Measurements from ENCODE around the gene SLC19A1. TPM values are rescaled to one million over a fixed set of nuclear protein-coding genes. Genes with fewer than 3 reads are reported as not detected.

The SLC19A1 gene
- total RNA-seq, 1 experiment from 2014 or later, result 25.0 TPM

DNA sequence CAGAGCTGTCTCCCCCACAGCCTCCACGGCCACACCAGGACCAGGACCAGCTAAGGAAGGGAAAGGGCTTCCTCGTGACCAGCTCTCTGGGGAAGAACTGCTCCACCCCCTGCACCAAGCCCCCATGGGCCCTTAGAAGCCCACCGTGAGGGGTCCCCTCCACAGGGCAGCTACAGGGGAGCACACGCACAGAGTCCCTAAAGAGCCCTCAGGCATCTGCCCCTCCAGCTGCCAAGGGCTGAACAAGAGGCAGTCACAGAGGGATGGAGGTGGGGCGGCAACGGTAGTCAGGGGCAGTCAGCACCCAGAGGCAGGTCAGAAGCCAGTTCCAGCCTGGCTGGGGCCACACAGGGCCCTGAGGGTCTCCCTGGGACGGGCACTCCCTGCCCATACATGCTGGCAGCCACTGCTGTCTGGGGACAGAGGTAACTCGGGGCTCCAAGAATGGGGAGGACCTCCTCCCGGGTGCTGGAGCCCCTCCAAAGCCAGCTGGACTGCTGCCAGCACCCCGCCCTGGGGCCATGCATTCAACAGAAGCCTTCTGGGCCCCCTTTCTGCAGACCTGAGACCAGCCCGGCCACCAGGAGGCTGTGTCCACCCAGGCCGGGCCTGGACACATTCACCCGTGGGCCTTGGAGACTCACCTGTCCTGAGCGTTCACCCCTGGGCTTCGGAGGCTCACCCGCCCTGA is 18.7 kb downstream of the SLC19A1 start:
- Histone ChIP-seq H3F3A (ENCODE audit: insufficient read depth, low read depth) (peaks cover 13% of the 10 kb centered on the region; the same call in 1 of the 2 replicates), H2AFZ (no peak overlapping the region), H4K20me1 (ENCODE audit: insufficient read depth) (no peaks in the 10 kb centered on the region), H3K4me1 (replicated peaks; ENCODE audit: insufficient read depth) (peaks cover 1% of the 10 kb centered on the region), H3K27me3 (ENCODE audit: insufficient read depth, low read depth) (no peaks in the 10 kb centered on the region), H3K9me2 (ENCODE audit: insufficient read depth) (no peaks in the 10 kb centered on the region), H3K27ac (no peak overlapping the region), H3K4me2 (no peak overlapping the region), H3K4me3 (no peak overlapping the region), H3K79me2 (ENCODE audit: low read depth) (no peaks in the 10 kb centered on the region; the same call in 1 of the 2 replicates), H3K9me3 (ENCODE audit: insufficient read depth, low read depth) (peaks cover 29% of the 10 kb centered on the region), H3K36me3 (ENCODE audit: low read depth) (peaks cover 24% of the 10 kb centered on the region)
- intact Hi-C loops (cut with micrococcal nuclease; ENCODE audit: unreplicated experiment), result no loop called here
- BruUV-seq (replicated peaks), result no TSS peak
- TF ChIP-seq EZH2 (IDR thresholded peaks at IDR 0.05; ENCODE audit: low read depth), result no peak
- TF ChIP-seq, protein P1, sequence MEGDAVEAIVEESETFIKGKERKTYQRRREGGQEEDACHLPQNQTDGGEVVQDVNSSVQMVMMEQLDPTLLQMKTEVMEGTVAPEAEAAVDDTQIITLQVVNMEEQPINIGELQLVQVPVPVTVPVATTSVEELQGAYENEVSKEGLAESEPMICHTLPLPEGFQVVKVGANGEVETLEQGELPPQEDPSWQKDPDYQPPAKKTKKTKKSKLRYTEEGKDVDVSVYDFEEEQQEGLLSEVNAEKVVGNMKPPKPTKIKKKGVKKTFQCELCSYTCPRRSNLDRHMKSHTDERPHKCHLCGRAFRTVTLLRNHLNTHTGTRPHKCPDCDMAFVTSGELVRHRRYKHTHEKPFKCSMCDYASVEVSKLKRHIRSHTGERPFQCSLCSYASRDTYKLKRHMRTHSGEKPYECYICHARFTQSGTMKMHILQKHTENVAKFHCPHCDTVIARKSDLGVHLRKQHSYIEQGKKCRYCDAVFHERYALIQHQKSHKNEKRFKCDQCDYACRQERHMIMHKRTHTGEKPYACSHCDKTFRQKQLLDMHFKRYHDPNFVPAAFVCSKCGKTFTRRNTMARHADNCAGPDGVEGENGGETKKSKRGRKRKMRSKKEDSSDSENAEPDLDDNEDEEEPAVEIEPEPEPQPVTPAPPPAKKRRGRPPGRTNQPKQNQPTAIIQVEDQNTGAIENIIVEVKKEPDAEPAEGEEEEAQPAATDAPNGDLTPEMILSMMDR (conservative IDR thresholded peaks at IDR 0.05), result no peak
- ChIA-PET CTCF (no interaction called here), POLR2A (ENCODE audit: unreplicated experiment) (no interaction called here)
- DNase-seq, result no peak

DNA sequence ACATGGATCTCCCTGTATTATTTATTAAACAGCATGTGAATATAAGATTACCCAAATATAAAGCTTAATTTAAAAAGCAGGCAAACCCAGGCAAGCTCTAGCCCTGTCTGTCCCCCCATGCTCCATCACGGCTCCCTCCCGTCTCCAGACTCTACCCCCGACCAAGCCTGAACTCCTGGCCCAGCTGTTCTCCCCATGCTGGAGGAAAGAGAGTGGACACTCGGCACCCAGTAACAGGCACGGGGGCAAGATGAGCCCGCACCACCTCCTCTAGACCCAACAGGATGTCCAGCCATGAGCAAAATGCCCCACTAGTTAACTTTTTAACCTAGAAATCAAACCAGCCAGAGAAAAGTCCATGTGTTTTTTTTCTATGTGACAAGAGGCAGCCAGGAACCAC is 19.3 kb downstream of the SLC19A1 start:
- intact Hi-C loops (cut with micrococcal nuclease; ENCODE audit: unreplicated experiment), result no loop called here
- H3K4me1 ChIP-seq (replicated peaks; ENCODE audit: insufficient read depth), result peaks cover 7% of the 10 kb centered on the region
- H2AFZ ChIP-seq, result no peak overlapping the region
- no peak overlapping the region for H3K4me2 ChIP-seq
- H3K79me2 ChIP-seq (ENCODE audit: low read depth), result no peaks in the 10 kb centered on the region; the same call in 1 of the 2 replicates
- TF ChIP-seq EZH2 (IDR thresholded peaks at IDR 0.05; ENCODE audit: low read depth), result no peak
- TF ChIP-seq, protein P1 (conservative IDR thresholded peaks at IDR 0.05), result no peak
- peaks cover 19% of the 10 kb centered on the region; the same call in 1 of the 2 replicates for H3F3A ChIP-seq (ENCODE audit: insufficient read depth, low read depth)
- H3K9me3 ChIP-seq (ENCODE audit: insufficient read depth, low read depth), result peaks cover 32% of the 10 kb centered on the region
- BruUV-seq (replicated peaks), result no TSS peak
- no peak overlapping the region for H3K4me3 ChIP-seq
- no peaks in the 10 kb centered on the region for H3K27me3 ChIP-seq (ENCODE audit: insufficient read depth, low read depth)
- H3K9me2 ChIP-seq (ENCODE audit: insufficient read depth), result no peaks in the 10 kb centered on the region
- CTCF ChIA-PET, result no interaction called here
- POLR2A ChIA-PET (ENCODE audit: unreplicated experiment), result no interaction called here
- DNase-seq, result no peak
- H3K27ac ChIP-seq, result no peak overlapping the region
- H4K20me1 ChIP-seq (ENCODE audit: insufficient read depth), result no peaks in the 10 kb centered on the region
- peaks cover 28% of the 10 kb centered on the region for H3K36me3 ChIP-seq (ENCODE audit: low read depth)

DNA sequence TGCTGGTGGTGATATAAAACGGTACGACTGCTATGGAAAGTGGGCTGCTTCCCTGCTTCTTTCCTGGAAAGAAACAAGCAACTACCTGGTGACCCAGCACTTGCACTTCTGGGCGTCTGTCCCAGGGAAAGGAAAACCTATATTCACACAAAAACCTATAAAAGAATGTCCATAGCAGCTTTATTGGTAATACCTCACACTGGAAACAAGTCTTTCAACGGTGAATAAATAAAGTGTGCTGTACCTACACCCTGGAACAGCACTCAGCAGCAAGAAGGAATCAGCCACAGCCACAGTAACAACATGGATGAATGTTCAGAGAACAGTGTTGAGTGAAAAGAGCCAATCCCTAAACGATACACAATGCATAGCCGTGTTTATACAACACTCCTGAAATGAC is 19.9 kb downstream of the SLC19A1 start:
- Histone ChIP-seq H3K27me3 (ENCODE audit: insufficient read depth, low read depth) (no peaks in the 10 kb centered on the region), H3K4me2 (no peak overlapping the region), H2AFZ (no peak overlapping the region), H3F3A (ENCODE audit: insufficient read depth, low read depth) (peaks cover 21% of the 10 kb centered on the region; the same call in 1 of the 2 replicates), H3K4me3 (no peak overlapping the region), H3K36me3 (ENCODE audit: low read depth) (peaks cover 28% of the 10 kb centered on the region), H3K9me3 (ENCODE audit: insufficient read depth, low read depth) (peaks cover 32% of the 10 kb centered on the region), H3K4me1 (replicated peaks; ENCODE audit: insufficient read depth) (peaks cover 13% of the 10 kb centered on the region), H3K79me2 (ENCODE audit: low read depth) (no peaks in the 10 kb centered on the region; the same call in 1 of the 2 replicates), H3K27ac (no peak overlapping the region), H4K20me1 (ENCODE audit: insufficient read depth) (no peaks in the 10 kb centered on the region), H3K9me2 (ENCODE audit: insufficient read depth) (no peaks in the 10 kb centered on the region)
- TF ChIP-seq EZH2 (IDR thresholded peaks at IDR 0.05; ENCODE audit: low read depth), result no peak
- TF ChIP-seq, protein P1 (conservative IDR thresholded peaks at IDR 0.05), result no peak
- ChIA-PET POLR2A (ENCODE audit: unreplicated experiment) (no interaction called here), CTCF (no interaction called here)
- no TSS peak for BruUV-seq (replicated peaks)
- intact Hi-C loops (cut with micrococcal nuclease; ENCODE audit: unreplicated experiment), result no loop called here
- no peak for DNase-seq

Data from PC-9 (cell line).